ENCODE data around the gene PRR14L.

PRR14L gene

DNA sequence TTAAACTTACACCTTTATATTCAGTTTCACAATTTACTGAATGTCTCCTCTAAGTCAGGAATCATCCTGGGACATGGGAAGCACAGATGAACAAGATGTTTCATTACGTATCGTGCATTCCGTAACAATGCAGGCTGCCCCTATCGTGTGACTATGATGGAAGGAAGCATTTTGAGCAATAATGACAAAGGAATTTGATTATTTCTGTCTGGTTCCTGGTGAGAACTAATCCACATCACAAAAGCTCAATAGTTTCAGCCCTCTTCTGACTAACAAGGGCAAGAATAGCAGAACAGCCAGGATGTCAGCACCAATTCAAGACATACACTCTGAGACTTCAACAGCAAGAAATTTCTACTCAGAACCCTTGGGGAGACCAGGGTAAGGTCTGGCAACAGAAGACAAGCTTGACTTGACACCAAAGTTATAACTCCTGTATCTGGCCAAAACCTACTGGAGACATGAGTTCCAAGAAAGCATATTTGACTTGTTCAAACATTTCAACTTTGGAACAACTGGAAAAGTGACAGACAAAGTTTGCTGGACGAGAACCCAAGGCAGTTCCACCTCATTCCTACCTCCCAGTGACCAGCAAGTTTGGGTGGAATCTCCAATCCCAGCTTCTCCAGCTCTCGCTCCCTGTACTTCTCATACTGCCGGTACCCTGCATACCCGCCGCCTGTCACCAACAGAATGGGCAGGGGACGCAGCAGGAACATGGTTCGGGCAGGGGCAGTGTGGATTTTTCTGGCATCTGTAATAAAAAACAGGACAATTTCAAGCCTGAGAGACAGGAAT lies 102.2 kb downstream of the PRR14L start:
- in situ Hi-C loops (cut with MboI; ENCODE audit: low sequenced_read_pairs), result no loop called here

DNA sequence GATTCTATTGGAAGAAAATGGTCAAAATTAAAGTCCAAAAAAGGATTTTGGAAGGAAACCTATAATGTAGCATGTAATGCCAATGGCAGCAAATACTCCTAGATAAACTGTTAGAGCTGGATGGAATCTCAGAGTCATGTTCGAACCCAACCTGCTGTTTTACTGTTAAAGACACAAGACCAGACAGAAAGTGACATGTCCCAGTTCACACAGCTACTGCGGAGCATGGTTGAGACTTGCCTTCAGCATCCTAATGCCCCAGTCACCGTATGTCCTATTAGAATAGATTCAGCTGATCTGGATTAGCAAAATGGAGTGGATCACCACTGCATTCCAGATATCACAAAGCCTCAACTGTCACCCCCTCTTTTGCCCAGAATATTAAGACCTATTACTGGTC lies 102.9 kb downstream of the PRR14L start:
- in situ Hi-C loops (cut with MboI; ENCODE audit: low sequenced_read_pairs), result no loop called here

DNA sequence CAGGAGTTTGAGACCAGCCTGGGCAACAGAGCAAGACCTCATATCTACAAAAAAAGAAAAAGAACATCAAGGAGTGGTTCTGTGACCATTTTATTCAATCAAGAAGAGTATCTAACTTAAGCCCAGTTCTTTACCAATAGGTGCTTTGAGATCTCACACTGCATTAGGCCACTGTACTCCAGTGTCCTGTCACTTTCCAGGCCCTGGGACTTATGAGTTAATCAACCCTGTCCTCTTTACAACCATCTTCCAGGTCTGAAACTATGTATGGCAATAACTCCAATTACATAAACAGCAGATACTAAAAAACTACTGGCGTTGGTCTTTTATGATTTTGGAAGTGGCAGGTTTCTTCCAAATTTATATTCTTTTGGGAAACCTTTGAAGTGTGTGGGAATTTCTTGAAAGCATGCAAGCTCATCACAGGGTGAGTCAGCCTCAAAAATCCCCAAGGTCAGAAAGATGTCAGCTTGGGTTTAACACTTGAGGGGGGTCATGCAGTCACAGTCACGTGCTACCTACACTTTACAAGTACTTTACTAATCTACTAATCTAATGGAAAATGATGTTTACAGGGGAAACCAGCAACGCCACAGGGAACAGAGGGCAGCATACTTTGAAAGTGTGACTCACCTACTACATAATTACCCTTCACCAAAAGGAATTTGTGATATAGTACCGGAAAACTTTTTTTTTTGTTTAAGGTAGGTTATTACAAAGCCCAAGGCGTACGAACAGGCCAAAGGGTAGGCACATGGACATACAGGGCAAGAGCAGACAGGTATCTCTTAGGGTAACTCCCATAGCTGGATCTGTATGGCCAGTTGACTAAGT lies 103.5 kb downstream of the PRR14L start:
- in situ Hi-C loops (cut with MboI; ENCODE audit: low sequenced_read_pairs), result no loop called here

DNA sequence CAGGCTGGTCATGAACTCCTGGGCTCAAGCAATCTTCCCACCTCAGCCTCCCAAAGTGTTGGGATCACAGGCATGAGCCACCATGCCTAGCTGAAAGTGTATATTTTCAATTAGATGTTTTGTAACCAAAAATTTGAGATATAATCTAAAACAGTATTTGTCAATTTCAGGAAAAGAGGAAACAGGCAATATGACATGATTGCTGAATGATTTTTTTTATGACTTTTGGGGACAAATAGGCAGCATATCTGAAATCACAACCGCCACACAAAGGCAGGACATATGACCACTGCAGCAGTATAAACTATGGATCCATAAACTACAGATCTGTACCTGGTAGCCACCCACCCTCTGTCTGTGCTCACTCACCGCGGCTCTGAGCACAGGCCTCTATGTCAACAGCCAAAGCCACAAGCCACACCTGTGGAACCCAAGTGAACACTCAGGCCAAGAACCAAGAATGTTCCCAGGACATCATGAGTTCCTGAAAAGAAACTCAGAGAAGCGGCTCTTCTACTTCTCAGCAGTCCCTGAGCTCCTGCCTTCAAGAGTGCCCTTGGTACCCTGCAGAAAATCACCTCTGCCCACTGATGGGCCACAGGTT lies 110.4 kb downstream of the PRR14L start:
- in situ Hi-C loops (cut with MboI; ENCODE audit: low sequenced_read_pairs), result no loop called here

DNA sequence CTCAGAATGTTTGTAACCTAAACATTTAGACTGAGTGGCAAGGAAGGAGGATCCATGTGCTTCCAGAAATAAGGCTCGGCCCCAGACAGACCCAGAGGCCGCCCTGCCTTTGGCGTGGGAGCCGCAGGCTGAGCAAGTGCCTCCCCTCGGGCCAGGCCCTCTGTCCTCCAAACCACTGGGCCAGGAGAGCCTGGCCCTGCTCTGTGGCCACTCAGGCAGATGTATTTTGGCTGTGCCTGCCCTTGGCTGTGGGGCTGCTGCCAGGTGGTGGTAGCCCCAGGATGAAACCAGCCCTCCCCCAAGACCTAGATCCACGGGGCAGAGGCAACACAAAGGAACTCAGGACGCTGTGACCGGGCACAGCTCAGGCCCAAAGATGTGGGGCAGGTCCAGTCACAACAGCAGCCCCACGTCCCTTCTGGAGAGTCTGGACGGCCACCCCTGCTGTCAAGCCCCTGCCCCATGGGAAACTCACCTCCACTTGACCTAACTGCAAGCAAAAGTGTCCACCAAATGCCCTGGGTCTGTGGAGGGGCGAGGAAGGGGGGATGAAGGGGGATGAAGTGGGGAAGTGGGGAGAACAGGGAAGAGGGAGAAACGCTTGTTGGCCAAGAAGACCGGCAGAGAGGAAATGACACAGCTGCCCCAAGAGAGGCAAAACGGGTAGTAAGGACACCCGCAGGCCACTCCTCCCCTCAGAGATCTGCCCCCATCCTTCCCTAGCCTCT lies 111.9 kb downstream of the PRR14L start:
- in situ Hi-C loops (cut with MboI; ENCODE audit: low sequenced_read_pairs), result no loop called here

- in situ Hi-C loops (cut with MboI; ENCODE audit: low sequenced_read_pairs), result no loop called here
Observed at GRCh38 chr22:31637447-31637890, 112.5 kb downstream of the PRR14L start.

GRCh38 chr22:31635638-31636306 lies 114.2 kb downstream of the PRR14L start:
- in situ Hi-C loops (cut with MboI; ENCODE audit: low sequenced_read_pairs), result no loop called here

- in situ Hi-C loops (cut with MboI; ENCODE audit: low sequenced_read_pairs), result no loop called here
Observed at GRCh38 chr22:31631436-31631835, 118.5 kb downstream of the PRR14L start.
